Measurements from ENCODE around the gene POLA1.

The POLA1 gene

DNA sequence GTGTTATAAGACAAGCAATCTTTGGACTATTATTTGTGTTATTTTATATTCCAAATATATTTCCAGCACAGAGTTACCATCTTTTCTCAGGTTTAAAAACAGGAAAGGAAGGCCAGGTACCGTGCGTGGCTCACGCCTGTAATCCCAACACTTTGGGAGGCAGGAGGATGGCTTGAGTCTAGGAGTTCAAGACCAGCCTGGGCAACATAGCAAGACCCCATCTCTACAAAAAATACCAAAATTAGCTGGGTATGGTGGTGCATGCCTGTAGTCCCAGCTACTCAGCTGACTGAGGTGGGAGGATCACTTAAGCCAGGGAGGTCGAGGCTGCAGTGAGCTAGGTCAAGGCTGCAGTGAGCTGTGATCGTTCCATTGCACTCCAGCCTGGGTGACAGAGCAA is 140.0 kb downstream of the POLA1 start:
- Histone ChIP-seq H3K27ac (replicated peaks) (no peak overlapping the region), H3K27me3 (ENCODE audit: insufficient read depth, poor library complexity, severe bottlenecking) (no peaks in the 10 kb centered on the region)

DNA sequence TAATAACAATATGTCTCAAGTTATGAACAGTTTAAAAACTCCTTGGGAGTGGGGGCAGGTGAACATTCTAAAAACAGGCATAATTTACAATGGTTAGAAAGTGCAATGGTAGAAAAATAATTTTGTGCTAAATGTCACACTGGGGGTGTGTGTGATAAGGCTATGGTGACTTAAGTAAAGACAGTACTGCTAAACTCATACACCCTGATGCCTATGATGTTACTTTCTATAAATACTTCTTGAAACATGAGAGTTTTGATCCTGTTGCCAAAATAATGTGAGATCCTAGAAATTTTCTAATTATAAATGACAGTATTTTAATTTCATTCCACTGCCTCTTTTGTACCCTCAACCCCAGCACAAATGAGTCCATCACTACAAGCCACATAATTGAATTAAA is 144.2 kb downstream of the POLA1 start:
- no peak overlapping the region for H3K4me3 ChIP-seq (replicated peaks; ENCODE audit: insufficient read depth, low read length)
- TF ChIP-seq SPI1 (IDR thresholded peaks at IDR 0.05; ENCODE audit: borderline replicate concordance, low read depth) (no peak), GABPA (IDR thresholded peaks at IDR 0.05; ENCODE audit: low read depth) (no peak), POLR2AphosphoS5 (IDR thresholded peaks at IDR 0.05; ENCODE audit: low read depth) (no peak)
- TF ChIP-seq, protein P1, sequence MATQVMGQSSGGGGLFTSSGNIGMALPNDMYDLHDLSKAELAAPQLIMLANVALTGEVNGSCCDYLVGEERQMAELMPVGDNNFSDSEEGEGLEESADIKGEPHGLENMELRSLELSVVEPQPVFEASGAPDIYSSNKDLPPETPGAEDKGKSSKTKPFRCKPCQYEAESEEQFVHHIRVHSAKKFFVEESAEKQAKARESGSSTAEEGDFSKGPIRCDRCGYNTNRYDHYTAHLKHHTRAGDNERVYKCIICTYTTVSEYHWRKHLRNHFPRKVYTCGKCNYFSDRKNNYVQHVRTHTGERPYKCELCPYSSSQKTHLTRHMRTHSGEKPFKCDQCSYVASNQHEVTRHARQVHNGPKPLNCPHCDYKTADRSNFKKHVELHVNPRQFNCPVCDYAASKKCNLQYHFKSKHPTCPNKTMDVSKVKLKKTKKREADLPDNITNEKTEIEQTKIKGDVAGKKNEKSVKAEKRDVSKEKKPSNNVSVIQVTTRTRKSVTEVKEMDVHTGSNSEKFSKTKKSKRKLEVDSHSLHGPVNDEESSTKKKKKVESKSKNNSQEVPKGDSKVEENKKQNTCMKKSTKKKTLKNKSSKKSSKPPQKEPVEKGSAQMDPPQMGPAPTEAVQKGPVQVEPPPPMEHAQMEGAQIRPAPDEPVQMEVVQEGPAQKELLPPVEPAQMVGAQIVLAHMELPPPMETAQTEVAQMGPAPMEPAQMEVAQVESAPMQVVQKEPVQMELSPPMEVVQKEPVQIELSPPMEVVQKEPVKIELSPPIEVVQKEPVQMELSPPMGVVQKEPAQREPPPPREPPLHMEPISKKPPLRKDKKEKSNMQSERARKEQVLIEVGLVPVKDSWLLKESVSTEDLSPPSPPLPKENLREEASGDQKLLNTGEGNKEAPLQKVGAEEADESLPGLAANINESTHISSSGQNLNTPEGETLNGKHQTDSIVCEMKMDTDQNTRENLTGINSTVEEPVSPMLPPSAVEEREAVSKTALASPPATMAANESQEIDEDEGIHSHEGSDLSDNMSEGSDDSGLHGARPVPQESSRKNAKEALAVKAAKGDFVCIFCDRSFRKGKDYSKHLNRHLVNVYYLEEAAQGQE (IDR thresholded peaks at IDR 0.05; ENCODE audit: insufficient replicate concordance, low read depth): no peak
- TF ChIP-seq, protein P2, sequence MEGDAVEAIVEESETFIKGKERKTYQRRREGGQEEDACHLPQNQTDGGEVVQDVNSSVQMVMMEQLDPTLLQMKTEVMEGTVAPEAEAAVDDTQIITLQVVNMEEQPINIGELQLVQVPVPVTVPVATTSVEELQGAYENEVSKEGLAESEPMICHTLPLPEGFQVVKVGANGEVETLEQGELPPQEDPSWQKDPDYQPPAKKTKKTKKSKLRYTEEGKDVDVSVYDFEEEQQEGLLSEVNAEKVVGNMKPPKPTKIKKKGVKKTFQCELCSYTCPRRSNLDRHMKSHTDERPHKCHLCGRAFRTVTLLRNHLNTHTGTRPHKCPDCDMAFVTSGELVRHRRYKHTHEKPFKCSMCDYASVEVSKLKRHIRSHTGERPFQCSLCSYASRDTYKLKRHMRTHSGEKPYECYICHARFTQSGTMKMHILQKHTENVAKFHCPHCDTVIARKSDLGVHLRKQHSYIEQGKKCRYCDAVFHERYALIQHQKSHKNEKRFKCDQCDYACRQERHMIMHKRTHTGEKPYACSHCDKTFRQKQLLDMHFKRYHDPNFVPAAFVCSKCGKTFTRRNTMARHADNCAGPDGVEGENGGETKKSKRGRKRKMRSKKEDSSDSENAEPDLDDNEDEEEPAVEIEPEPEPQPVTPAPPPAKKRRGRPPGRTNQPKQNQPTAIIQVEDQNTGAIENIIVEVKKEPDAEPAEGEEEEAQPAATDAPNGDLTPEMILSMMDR (IDR thresholded peaks at IDR 0.05; ENCODE audit: insufficient read depth, low read length): no peak
- DNase-seq (ENCODE audit: low read depth in 1 of 2, low spot score in 1 of 2): no peak
- H3K27ac ChIP-seq (replicated peaks): no peak overlapping the region
- no peaks in the 10 kb centered on the region for H3K27me3 ChIP-seq (ENCODE audit: insufficient read depth, poor library complexity, severe bottlenecking)

More for the DNA sequence above, 140.0 kb downstream of the POLA1 start:
- DNase-seq (ENCODE audit: low read depth in 1 of 2, low spot score in 1 of 2): no peak
- no peak overlapping the region for H3K4me3 ChIP-seq (replicated peaks; ENCODE audit: insufficient read depth, low read length)
- no peak for TF ChIP-seq GABPA (IDR thresholded peaks at IDR 0.05; ENCODE audit: low read depth)

DNA sequence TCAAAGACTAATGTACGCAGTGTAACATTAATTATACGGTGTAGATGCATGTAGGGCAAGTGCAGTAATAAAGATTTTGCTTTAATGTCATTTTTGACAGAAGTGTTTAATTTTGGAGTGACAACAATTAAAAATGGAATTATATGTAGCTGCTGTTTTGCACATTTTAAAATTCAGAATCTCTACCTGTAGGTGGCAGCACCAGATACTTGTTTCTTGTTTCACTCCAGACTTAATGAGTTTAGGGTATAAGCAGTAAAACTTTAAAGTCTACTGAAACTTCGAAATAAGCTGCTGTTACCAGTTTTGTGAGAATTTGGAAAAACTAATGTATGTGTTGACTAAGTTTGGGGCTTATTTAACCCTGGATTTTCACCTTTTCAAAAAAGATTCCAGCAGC is 144.9 kb downstream of the POLA1 start:
- Histone ChIP-seq H3K27ac (replicated peaks) (no peak overlapping the region), H3K27me3 (ENCODE audit: insufficient read depth, poor library complexity, severe bottlenecking) (no peaks in the 10 kb centered on the region), H3K4me3 (replicated peaks; ENCODE audit: insufficient read depth, low read length) (no peak overlapping the region)
- no peak for DNase-seq (ENCODE audit: low read depth in 1 of 2, low spot score in 1 of 2)
- TF ChIP-seq SPI1 (IDR thresholded peaks at IDR 0.05; ENCODE audit: borderline replicate concordance, low read depth) (no peak), POLR2AphosphoS5 (IDR thresholded peaks at IDR 0.05; ENCODE audit: low read depth) (no peak)

DNA sequence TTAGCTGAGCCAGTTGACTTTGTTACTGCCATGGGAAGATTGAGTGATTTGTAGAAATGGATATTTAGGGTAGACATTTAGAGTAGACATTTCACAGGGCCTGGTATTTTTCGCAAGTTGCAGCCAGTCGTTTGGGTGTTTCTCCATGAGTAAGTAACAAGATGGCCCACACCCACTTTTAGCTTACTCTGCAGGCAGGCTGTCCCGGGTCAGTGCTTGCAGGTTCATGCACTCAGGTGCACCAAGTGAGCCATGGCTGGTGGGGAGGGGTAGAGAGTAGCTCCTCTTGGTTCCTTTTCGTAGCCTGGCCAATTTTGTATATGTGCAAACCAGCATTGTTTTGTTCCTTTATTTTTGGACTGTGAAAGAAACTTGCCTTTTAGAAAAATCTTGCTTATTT is 145.6 kb downstream of the POLA1 start:
- TF ChIP-seq SPI1 (IDR thresholded peaks at IDR 0.05; ENCODE audit: borderline replicate concordance, low read depth) (no peak), GABPA (IDR thresholded peaks at IDR 0.05; ENCODE audit: low read depth) (no peak)
- H3K4me3 ChIP-seq (replicated peaks; ENCODE audit: insufficient read depth, low read length): no peak overlapping the region

DNA sequence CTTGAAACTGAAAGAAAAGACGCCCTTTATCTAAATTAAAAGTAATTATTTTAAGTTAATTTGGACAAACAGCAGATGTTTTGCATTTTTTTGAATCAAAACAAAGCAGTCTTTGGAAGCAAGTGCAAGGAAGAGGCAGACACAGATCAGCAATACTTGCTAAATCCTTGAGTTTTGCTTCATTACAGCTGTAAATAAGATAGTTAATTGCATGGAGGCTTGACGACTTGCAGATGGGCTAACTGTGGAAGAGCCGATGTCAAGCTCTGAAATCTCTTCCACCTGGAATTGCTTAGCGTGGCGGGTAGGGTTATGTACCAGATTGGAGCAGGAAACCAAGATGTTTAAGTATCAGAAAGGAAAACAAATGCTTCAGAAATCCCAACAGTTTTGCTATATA is 148.8 kb downstream of the POLA1 start:
- no peak overlapping the region for H3K4me3 ChIP-seq (replicated peaks; ENCODE audit: insufficient read depth, low read length)
- no peak for DNase-seq (ENCODE audit: low read depth in 1 of 2, low spot score in 1 of 2)
- H3K27me3 ChIP-seq (ENCODE audit: insufficient read depth, poor library complexity, severe bottlenecking): no peaks in the 10 kb centered on the region
- TF ChIP-seq POLR2AphosphoS5 (IDR thresholded peaks at IDR 0.05; ENCODE audit: low read depth) (no peak), SPI1 (IDR thresholded peaks at IDR 0.05; ENCODE audit: borderline replicate concordance, low read depth) (no peak), GABPA (IDR thresholded peaks at IDR 0.05; ENCODE audit: low read depth) (no peak)
- TF ChIP-seq, protein P2 (IDR thresholded peaks at IDR 0.05; ENCODE audit: insufficient read depth, low read length): no peak
- TF ChIP-seq, protein P1 (IDR thresholded peaks at IDR 0.05; ENCODE audit: insufficient replicate concordance, low read depth): no peak
- no peak overlapping the region for H3K27ac ChIP-seq (replicated peaks)

More for the DNA sequence above, 145.6 kb downstream of the POLA1 start:
- Histone ChIP-seq H3K27me3 (ENCODE audit: insufficient read depth, poor library complexity, severe bottlenecking) (no peaks in the 10 kb centered on the region), H3K27ac (replicated peaks) (no peak overlapping the region)
- no peak for DNase-seq (ENCODE audit: low read depth in 1 of 2, low spot score in 1 of 2)

Data from HL-60 (cell line).